ENCODE data around the gene RSBN1.
"Not testable (repeated sequence)": the region's sequence is repeated elsewhere in the genome, so short reads cannot be mapped to it uniquely, and the experiment has no call there.

The RSBN1 gene

GRCh38 chr1:113811888-113812660, at the start of gene RSBN1:
TSS of gene RSBN1 (minus strand) at chr1:113812476. CDS start at chr1:113812412, 64 bp downstream.
- peak; percentile 99 for DNase-seq

DNA sequence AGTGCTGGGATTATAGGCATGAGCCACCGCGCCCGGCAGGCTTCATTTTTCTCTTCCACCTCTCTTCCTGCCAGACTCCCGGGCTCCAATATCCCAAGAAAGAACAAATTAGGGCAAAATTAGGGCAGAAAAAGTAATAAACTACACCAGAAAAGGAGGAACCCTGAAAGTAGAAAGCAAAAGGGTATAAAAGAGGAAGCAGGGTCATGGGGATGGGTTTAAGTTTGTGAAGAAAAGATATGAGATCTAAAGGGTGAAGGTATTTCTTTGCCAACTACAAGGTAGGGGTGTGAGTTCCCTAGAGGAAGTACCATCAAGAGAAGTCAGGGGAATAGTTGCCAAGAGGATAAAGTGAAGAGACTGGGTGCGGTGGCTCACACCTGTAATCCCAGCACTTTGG, 49.4 kb upstream of the RSBN1 start:
- DNase-seq = no peak

GRCh38 chr1:113860891-113861290, 48.6 kb upstream of the RSBN1 start:
- no peak for DNase-seq

GRCh38 chr1:113859478-113860175, 47.4 kb upstream of the RSBN1 start:
- no peak for DNase-seq

GRCh38 chr1:113858982-113859381, 46.7 kb upstream of the RSBN1 start:
- DNase-seq = no peak

DNA sequence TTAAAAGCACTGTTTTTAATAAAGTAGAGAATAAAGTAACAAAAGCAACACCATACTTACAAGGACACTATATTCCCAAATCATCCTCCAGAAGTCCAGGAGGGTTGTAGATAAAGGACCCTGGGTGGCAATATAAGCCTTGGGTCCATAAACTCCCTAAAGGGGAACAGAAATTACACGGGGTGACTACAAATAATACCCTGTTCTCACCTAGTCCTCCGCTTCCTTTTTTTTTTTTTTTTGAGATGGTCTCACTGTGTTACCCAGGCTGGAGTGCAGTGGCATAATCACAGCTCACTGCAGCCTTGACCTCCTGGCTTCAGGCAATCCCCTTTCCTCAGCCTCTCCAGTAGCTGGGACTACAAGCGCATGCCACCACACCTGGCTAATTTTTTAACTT, 46.1 kb upstream of the RSBN1 start:
- no peak for DNase-seq

- no peak for DNase-seq
Measured at GRCh38 chr1:113857776-113858175, 45.5 kb upstream of the RSBN1 start.

DNA sequence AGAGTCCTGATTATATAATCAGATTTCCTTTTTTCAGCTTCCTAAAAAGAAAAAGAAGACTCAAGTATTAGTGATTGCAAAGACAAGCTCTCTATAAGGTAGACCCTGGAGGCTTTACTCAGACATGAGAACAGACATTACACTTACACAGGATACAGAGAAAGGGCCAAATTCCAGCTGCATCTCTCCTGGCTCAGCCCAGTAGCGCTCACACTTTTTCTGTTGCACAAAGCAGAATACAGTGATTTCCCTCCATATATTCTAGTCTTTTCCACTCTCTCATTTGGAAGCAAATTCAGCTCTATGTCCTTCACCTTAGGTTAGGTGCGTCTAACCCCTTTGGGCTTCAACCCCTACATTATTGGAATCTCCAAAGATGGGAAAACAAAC, 44.1 kb upstream of the RSBN1 start:
- no peak for DNase-seq

DNA sequence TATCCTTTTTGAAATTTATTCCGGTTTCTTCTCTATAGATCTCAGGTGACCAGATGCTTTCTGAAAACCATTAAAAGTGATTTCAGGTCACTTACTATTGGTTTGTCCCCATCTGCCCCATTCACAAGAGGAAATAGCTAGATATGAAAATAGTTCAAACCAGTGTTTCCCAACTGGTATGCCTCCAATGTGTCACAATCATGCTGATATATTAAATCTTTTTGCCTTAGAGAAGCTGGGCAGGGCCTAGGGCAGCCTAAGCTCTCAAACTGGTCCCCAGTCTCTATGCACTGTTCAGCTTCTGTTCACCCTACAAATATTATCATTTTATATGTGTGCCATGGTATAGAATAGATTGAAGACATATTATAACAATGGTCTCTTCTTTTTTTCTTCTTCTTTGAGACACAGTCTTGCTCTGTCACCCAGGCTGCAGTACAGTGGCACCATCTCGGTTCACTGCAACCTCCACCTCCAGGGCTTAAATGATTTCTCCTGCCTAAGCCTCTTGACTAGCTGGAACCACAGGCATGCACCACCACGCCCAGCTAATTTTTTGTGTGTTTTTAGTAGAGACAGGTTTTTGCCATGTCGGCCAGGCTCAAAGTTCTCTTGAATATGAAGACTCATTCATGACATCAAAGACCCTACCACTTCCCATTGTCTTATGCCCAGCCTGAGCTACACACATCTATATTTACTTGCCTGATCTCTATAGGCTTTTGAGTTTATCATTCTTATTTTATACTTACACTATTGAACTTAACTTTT, 43.5 kb upstream of the RSBN1 start:
- DNase-seq = no peak

- DNase-seq = no peak
Measured at GRCh38 chr1:113854234-113854633, 42.0 kb upstream of the RSBN1 start.

DNA sequence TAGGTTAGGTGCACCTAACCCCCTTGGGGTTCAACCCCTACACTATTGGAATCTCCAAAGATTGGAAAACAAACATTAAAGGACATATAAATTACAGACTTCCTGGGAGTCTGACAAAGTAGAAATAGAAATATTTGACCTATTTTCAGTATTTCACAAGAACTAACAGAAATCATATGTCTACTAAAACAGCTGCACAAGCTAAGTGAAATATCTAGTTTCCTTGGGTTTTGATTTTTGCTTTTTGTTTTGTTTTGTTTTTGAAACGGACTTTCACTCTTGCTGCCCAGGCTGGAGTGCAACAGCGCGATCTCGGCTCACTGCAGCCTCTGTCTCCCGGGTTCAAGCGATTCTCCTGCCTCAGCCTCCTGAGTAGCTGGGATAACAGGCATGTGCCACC, 40.4 kb upstream of the RSBN1 start:
- DNase-seq = not testable (repeated sequence)

GRCh38 chr1:113850127-113850796, 38.0 kb upstream of the RSBN1 start:
- no peak for DNase-seq

DNA sequence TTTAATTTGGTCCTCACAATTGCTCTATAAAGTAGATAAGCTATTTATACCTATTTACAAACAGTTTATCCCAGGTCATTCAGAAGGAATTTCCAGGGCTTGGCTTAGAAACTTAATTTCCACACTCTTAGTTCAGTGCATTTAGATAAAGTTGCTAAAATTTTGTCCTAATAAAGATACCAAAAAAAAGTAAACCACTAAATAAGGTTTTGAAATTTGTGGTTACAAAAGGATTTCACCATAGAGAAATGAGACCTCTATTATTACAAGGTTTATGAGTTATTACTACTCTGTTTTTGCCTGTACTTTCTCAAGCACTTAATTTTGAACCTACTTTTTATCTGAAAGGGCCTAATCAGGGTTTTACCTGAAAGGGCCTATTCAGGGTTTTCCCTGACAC, 36.8 kb upstream of the RSBN1 start:
- DNase-seq = no peak

GRCh38 chr1:113846391-113847035, 34.2 kb upstream of the RSBN1 start:
- DNase-seq = no peak

- DNase-seq = no peak
Measured at GRCh38 chr1:113836534-113836933, 24.3 kb upstream of the RSBN1 start.

- peak; percentile 7 for DNase-seq
Measured at GRCh38 chr1:113835686-113836290, 23.5 kb upstream of the RSBN1 start.

- DNase-seq = no peak
Measured at GRCh38 chr1:113834716-113835115, 22.4 kb upstream of the RSBN1 start.

DNA sequence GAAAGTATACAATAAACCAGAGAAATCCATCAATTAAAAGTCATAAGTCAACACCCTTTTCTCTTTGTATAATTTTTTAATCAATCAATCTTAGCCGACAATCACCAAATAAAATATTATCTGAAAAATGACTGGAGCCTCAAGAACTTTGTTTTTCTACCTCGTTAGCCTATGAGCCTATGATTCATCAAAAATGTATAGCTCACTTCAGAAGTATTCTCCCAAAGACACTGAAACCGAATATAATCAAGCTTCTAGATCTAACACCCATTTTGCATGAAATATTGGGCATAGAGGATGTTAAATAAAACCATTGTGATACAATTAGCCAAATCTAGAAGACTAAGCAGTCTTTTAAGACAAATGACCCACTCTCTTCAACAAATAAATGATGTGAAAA, 17.8 kb upstream of the RSBN1 start:
- no peak for DNase-seq

GRCh38 chr1:113821916-113822315, 9.6 kb upstream of the RSBN1 start:
- no peak for DNase-seq

DNA sequence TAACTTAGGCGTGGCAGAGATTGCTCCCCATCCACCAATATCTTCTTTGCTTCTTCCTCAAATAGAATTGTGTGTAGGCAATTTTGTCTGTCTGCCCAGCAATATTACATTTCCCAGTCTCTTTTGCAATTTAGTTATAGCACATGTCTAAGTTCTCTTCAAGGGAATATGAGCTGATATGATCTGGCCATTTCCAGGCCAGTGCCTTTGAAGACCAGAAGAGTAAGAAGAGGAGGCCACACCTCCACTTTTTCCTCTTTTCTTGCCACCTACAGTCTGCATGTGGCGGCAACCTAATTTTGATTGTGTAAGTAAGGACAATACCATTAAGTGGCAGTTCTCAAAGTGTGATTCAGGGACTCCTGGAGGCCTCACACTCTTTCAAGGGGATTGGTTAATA, 6.3 kb upstream of the RSBN1 start:
- no peak for DNase-seq

- DNase-seq = no peak
Measured at GRCh38 chr1:113813218-113813617, 942 bp upstream of the RSBN1 start.

DNA sequence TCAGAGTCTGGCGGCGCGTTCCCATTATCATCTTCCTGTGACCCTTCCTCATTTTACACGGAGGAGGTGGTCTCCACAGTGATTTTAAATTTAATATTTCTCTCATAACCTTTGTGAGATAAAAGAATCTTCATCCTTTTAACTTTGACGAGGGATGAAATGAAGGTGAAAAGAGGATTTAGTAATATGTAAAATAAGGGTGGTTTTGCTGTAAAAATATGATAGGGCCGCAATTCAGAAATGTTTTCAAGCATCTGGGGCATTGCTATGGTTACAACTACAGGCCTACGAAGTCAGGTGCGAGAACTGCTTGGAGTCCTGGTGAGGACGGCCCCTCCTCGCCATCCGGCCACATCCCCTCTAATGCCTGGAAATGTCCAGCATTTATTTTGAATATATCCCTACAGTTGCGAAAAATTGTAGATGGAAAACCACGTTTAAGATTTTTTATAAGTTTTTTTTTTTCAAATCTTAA, 422 bp upstream of the RSBN1 start:
- no peak for DNase-seq
